ENCODE measurements around the gene RNU6-9. TPM values are rescaled to one million over a fixed set of nuclear protein-coding genes. Genes with fewer than 3 reads are reported as not detected.

RNU6-9 gene
- polyA plus RNA-seq, 5 donors, result not detected

- DNase-seq, result no peak
Observed at GRCh38 chr19:861141-861755, 32.0 kb upstream of the RNU6-9 start.

GRCh38 chr19:861756-862580, 31.3 kb upstream of the RNU6-9 start:
- no peak for DNase-seq

- DNase-seq, result no peak
Observed at GRCh38 chr19:862581-863314, 30.5 kb upstream of the RNU6-9 start.

- DNase-seq, result no peak
Observed at GRCh38 chr19:863315-863620, 30.0 kb upstream of the RNU6-9 start.

- no peak for DNase-seq
Observed at GRCh38 chr19:866769-867300, 26.4 kb upstream of the RNU6-9 start.

GRCh38 chr19:867301-867793, 25.9 kb upstream of the RNU6-9 start:
- no peak for DNase-seq

- no peak for DNase-seq
Observed at GRCh38 chr19:867855-868457, 25.3 kb upstream of the RNU6-9 start.

GRCh38 chr19:868458-869244, 24.6 kb upstream of the RNU6-9 start:
- no peak for DNase-seq

GRCh38 chr19:869245-870177, 23.8 kb upstream of the RNU6-9 start:
- DNase-seq, result peak; percentile 80 to 85

- DNase-seq, result no peak
Observed at GRCh38 chr19:870314-870713, 23.0 kb upstream of the RNU6-9 start.

- peak; percentile 66 to 75 for DNase-seq
Observed at GRCh38 chr19:870963-871401, 22.3 kb upstream of the RNU6-9 start.

GRCh38 chr19:871446-872265, 21.6 kb upstream of the RNU6-9 start:
- DNase-seq, result no peak

- DNase-seq, result no peak
Observed at GRCh38 chr19:872266-872951, 20.9 kb upstream of the RNU6-9 start.

- DNase-seq, result no peak
Observed at GRCh38 chr19:873084-873483, 20.2 kb upstream of the RNU6-9 start.

- DNase-seq, result no peak
Observed at GRCh38 chr19:873561-874041, 19.7 kb upstream of the RNU6-9 start.

GRCh38 chr19:875265-875879, 17.9 kb upstream of the RNU6-9 start:
- DNase-seq, result no peak

GRCh38 chr19:876089-876488, 17.2 kb upstream of the RNU6-9 start:
- no peak for DNase-seq
